IMR-90 (cell line): ENCODE measurements around the gene TEX38. TPM values are rescaled to one million over a fixed set of nuclear protein-coding genes. Genes with fewer than 3 reads are reported as not detected.

ENCODE experiments used
- ATAC-seq: fragments of 200-7000 bp; cut with Tn5 transposase; 2 replicates; pipeline ENCODE4 v1.9.1; 2020; ENCODE audit warnings: low read depth, mild to moderate bottlenecking, moderate library complexity
- BruUV-seq: library from RNA; stranded (reverse); fragments of 400-500 nt; replicated peaks from 2 replicates; lab custom pipeline; 2021; lab: Mats Ljungman, UMichigan
- CTCF ChIA-PET: fragments of 300-600 bp; formaldehyde crosslinking; extraction: SDS; loops from one replicate; lab custom pipeline; 2021; ENCODE audit warnings: antibody characterized with exemption; lab: Yijun Ruan, JAX
- POLR2A ChIA-PET: fragments of 300-600 bp; sonication (Branson Sonifier 250); formaldehyde crosslinking; loops from one replicate; lab custom pipeline; 2022; ENCODE audit warnings: antibody characterized with exemption; ENCODE audit not compliant: unreplicated experiment; lab: Charles Lee
- DNase-seq: peaks from one replicate; pipeline ENCODE4 v3.0.0; 2013
- H2AFZ ChIP-seq: replicated peaks from 2 replicates; pipeline ENCODE3; 2013; ENCODE audit warnings: low read length, mild to moderate bottlenecking; ENCODE audit not compliant: poor library complexity
- H2AK5ac ChIP-seq: 2 replicates; pipeline ENCODE4 v1.6.1; 2013; ENCODE audit warnings: low read depth, low read length, inconsistent platforms
- H2AK9ac ChIP-seq: replicated peaks from 2 replicates; pipeline ENCODE3; 2013; ENCODE audit warnings: mild to moderate bottlenecking, low read depth, low read length, moderate library complexity; ENCODE audit not compliant: poor library complexity
- H2BK120ac ChIP-seq: 2 replicates; pipeline ENCODE4 v1.6.1; 2013; ENCODE audit warnings: low read depth, low read length, inconsistent platforms
- H2BK15ac ChIP-seq: 3 replicates; pipeline ENCODE4 v1.6.1; 2013; ENCODE audit warnings: low read depth, low read length, inconsistent platforms
- H2BK20ac ChIP-seq: 2 replicates; pipeline ENCODE4 v1.6.1; 2013; ENCODE audit warnings: low read depth, mild to moderate bottlenecking, inconsistent platforms, low read length, moderate library complexity
- H2BK5ac ChIP-seq: 2 replicates; pipeline ENCODE4 v1.6.1; 2013; ENCODE audit warnings: mild to moderate bottlenecking, low read depth, low read length, inconsistent platforms; ENCODE audit not compliant: poor library complexity, severe bottlenecking
- H3K14ac ChIP-seq: replicated peaks from 2 replicates; pipeline ENCODE4 v1.6.1; 2013; ENCODE audit warnings: low read depth, low read length, inconsistent platforms
- H3K18ac ChIP-seq: 2 replicates; pipeline ENCODE4 v1.6.1; 2013; ENCODE audit warnings: low read depth, low read length, control low read depth
- H3K23ac ChIP-seq: 2 replicates; pipeline ENCODE4 v1.6.1; 2013; ENCODE audit warnings: low read depth, low read length, inconsistent platforms
- H3K27ac ChIP-seq: 2 replicates; pipeline ENCODE4 v1.5.1; 2013; ENCODE audit warnings: mild to moderate bottlenecking, control low read depth, low read length; ENCODE audit not compliant: insufficient read depth
- H3K27me3 ChIP-seq: 2 replicates; pipeline ENCODE4 v1.6.1; 2013; ENCODE audit warnings: low read length; ENCODE audit not compliant: control insufficient read depth, insufficient read depth
- H3K36me3 ChIP-seq: 2 replicates; pipeline ENCODE4 v1.6.1; 2013; ENCODE audit warnings: low read length, mixed read lengths; ENCODE audit not compliant: control insufficient read depth, insufficient read depth
- H3K4ac ChIP-seq: 2 replicates; pipeline ENCODE4 v1.6.1; 2013; ENCODE audit warnings: low read depth, low read length, inconsistent platforms
- H3K4me1 ChIP-seq: 2 replicates; pipeline ENCODE4 v1.6.1; 2013; ENCODE audit warnings: low read length, mixed read lengths; ENCODE audit not compliant: control insufficient read depth, insufficient read depth
- H3K4me2 ChIP-seq: 2 replicates; pipeline ENCODE4 v1.6.1; 2013; ENCODE audit warnings: low read depth, mild to moderate bottlenecking, control low read depth, low read length, moderate library complexity
- H3K4me3 ChIP-seq: 2 replicates; pipeline ENCODE4 v1.5.1; 2013; ENCODE audit warnings: low read depth, mild to moderate bottlenecking, control low read depth, low read length, moderate library complexity; ENCODE audit not compliant: insufficient read depth
- H3K56ac ChIP-seq: 2 replicates; pipeline ENCODE4 v1.6.1; 2013; ENCODE audit warnings: low read length, inconsistent platforms; ENCODE audit not compliant: insufficient read depth; ENCODE audit errors: extremely low read depth
- H3K79me1 ChIP-seq, 2 experiments: 2 replicates each; pipeline ENCODE4 v1.6.1; 2013; ENCODE audit warnings: low read length in 2 of 2, inconsistent platforms in 1 of 2, low read depth in 1 of 2
- H3K9ac ChIP-seq: 2 replicates; pipeline ENCODE4 v1.6.1; 2013; ENCODE audit warnings: low read depth, low read length, control low read depth
- H3K9me1 ChIP-seq: 2 replicates; pipeline ENCODE4 v1.6.1; 2013; ENCODE audit warnings: low read length, inconsistent platforms; ENCODE audit not compliant: insufficient read depth
- H3K9me3 ChIP-seq: 2 replicates; pipeline ENCODE4 v1.6.1; 2013; ENCODE audit warnings: low read length; ENCODE audit not compliant: control insufficient read depth, insufficient read depth
- H4K20me1 ChIP-seq: 2 replicates; pipeline ENCODE4 v1.6.1; 2013; ENCODE audit warnings: low read length, inconsistent platforms; ENCODE audit not compliant: insufficient read depth
- H4K5ac ChIP-seq: 2 replicates; pipeline ENCODE4 v1.6.1; 2013; ENCODE audit warnings: mild to moderate bottlenecking, low read depth, low read length, control low read depth
- H4K8ac ChIP-seq, 2 experiments: 2 replicates each; pipeline ENCODE4 v1.6.1; 2013; ENCODE audit warnings: low read depth in 2 of 2, low read length in 2 of 2, control low read depth in 1 of 2, inconsistent platforms in 1 of 2
- H4K91ac ChIP-seq: 2 replicates; pipeline ENCODE4 v1.6.1; 2013; ENCODE audit warnings: low read depth, low read length, inconsistent platforms; ENCODE audit not compliant: insufficient read depth
- BHLHE40 ChIP-seq: fragments of 150-350 bp; IDR thresholded peaks from 2 replicates; pipeline ENCODE4 v1.6.1; 2016; ENCODE audit warnings: mild to moderate bottlenecking, low read depth, low read length
- CEBPB ChIP-seq: IDR thresholded peaks from 2 replicates; pipeline ENCODE4 v1.6.1; 2012; ENCODE audit warnings: low read depth, low read length, improper control_type of control experiment
- CHD1 ChIP-seq: IDR thresholded peaks from 2 replicates; pipeline ENCODE4 v1.6.1; 2012; ENCODE audit warnings: low read depth, low read length, improper control_type of control experiment
- CTCF ChIP-seq: conservative IDR thresholded peaks from 2 replicates; pipeline ENCODE4 v1.5.1; 2012; ENCODE audit warnings: mild to moderate bottlenecking, low read depth, low read length, improper control_type of control experiment
- ELK1 ChIP-seq: fragments of 150-350 bp; IDR thresholded peaks from 2 replicates; pipeline ENCODE4 v1.6.1; 2016; ENCODE audit warnings: low read depth, mild to moderate bottlenecking, low read length, moderate library complexity, borderline replicate concordance
- FOS ChIP-seq: fragments of 150-350 bp; IDR thresholded peaks from 2 replicates; pipeline ENCODE4 v1.6.1; 2016; ENCODE audit warnings: low read depth, low read length
- MAFK ChIP-seq: IDR thresholded peaks from 2 replicates; pipeline ENCODE4 v1.6.1; 2012; ENCODE audit warnings: low read depth, low read length, improper control_type of control experiment
- MAZ ChIP-seq: IDR thresholded peaks from 2 replicates; pipeline ENCODE4 v1.6.1; 2012; ENCODE audit warnings: low read depth, mild to moderate bottlenecking, low read length, improper control_type of control experiment, moderate library complexity, borderline replicate concordance
- MXI1 ChIP-seq: IDR thresholded peaks from 2 replicates; pipeline ENCODE4 v1.6.1; 2012; ENCODE audit warnings: low read depth, mild to moderate bottlenecking, low read length, moderate library complexity, borderline replicate concordance
- NFE2L2 ChIP-seq: fragments of 150-350 bp; IDR thresholded peaks from 2 replicates; pipeline ENCODE4 v1.6.1; 2016; ENCODE audit warnings: low read depth, mild to moderate bottlenecking, low read length
- POLR2A ChIP-seq: IDR thresholded peaks from 2 replicates; pipeline ENCODE4 v1.6.1; 2012; ENCODE audit warnings: mild to moderate bottlenecking, low read depth, low read length
- RAD21 ChIP-seq: IDR thresholded peaks from 2 replicates; pipeline ENCODE4 v1.6.1; 2012; ENCODE audit warnings: low read length, improper control_type of control experiment
- RCOR1 ChIP-seq: IDR thresholded peaks from 2 replicates; pipeline ENCODE4 v1.6.1; 2012; ENCODE audit warnings: mild to moderate bottlenecking, low read length, improper control_type of control experiment; ENCODE audit not compliant: insufficient replicate concordance
- RFX5 ChIP-seq: IDR thresholded peaks from 2 replicates; pipeline ENCODE4 v1.8.0; 2012; ENCODE audit warnings: low read depth, mild to moderate bottlenecking, low read length, moderate library complexity
- SMC3 ChIP-seq: fragments of 150-350 bp; IDR thresholded peaks from 2 replicates; pipeline ENCODE4 v1.6.1; 2016; ENCODE audit warnings: low read depth, mild to moderate bottlenecking, antibody characterized with exemption, low read length, moderate library complexity
- USF2 ChIP-seq: fragments of 150-350 bp; IDR thresholded peaks from 2 replicates; pipeline ENCODE4 v1.6.1; 2017; ENCODE audit warnings: mild to moderate bottlenecking, antibody characterized with exemption, low read length, low read depth
- WGBS, 2 experiments: methylation state at CpG; one replicate each; pipeline versions ENCODE4 v1.1.5 to v1.1.7; 2013; ENCODE audit warnings: missing lambda C conversion rate in 2 of 2; ENCODE audit not compliant: insufficient read length in 1 of 2; ENCODE audit errors: extremely low coverage in 2 of 2; 5-methylcytosine and 5-hydroxymethylcytosine counted together
- dilution Hi-C: fragments of 300-500 bp; cut with HindIII; formaldehyde crosslinking; loops from one replicate; pipeline ENCODE4 v1.14.3; 2018; ENCODE audit warnings: low sequenced_read_pairs; ENCODE audit not compliant: unreplicated experiment
- in situ Hi-C: fragments of 300-500 bp; cut with MboI; formaldehyde crosslinking; loops from 3 replicates; pipeline ENCODE4 v1.14.3; 2019; ENCODE audit warnings: low sequenced_read_pairs, inconsistent platforms, mixed read lengths
- intact Hi-C: fragments of 100-400 bp; cut with micrococcal nuclease; formaldehyde crosslinking; loops from 2 replicates; pipeline ENCODE4 v1.10.0; 2022
- polyA plus RNA-seq, 3 experiments: library from polyadenylated mRNA; depleted of rRNA; stranded (reverse); fragments of >200 nt; gene quantifications; 2 replicates each; pipeline ENCODE4 v1.2.3, GENCODE V29; 2012; ENCODE audit warnings: low replicate concordance in 1 of 3
- total RNA-seq: library from RNA; depleted of rRNA; stranded (reverse); fragments of >200 nt; gene quantifications from 2 replicates; pipeline ENCODE4 v1.2.3, GENCODE V29; 2012

Gene TEX38
- total and polyA plus RNA-seq, 2 of the 4 experiments (the other 2 are of a cell fraction) = not detected

- 0 out of 2 replicates have a peak, but pooled peaks cover 4% of the 10 kb centered on the region for H3K4me1 ChIP-seq
- no peak overlapping the region for H2BK20ac ChIP-seq
- ChIA-PET CTCF (interaction anchor here (0.6 kb wide), 1 partner anchor 118 kb away, joined by 4 read pairs; no protein-coding TSS in a partner anchor), POLR2A (no interaction called here)
- no peak overlapping the region for H2BK5ac ChIP-seq
- H3K9me3 ChIP-seq = no peaks in the 10 kb centered on the region
- no CpG with 5 or more reads among the region's 2 CpGs for WGBS, 2 experiments
- intact Hi-C loops (no loop called here), in situ Hi-C loops (no loop called here), dilution Hi-C loops (no loop called here)
- H4K5ac ChIP-seq = no peak overlapping the region
- no peak overlapping the region for H2BK120ac ChIP-seq
- H4K91ac ChIP-seq = no peak overlapping the region
- no peak overlapping the region for H2AK9ac ChIP-seq
- no peak overlapping the region for H4K8ac ChIP-seq
- H3K9me1 ChIP-seq = peaks cover 4% of the 10 kb centered on the region; the same call in 1 of the 2 replicates
- BruUV-seq = no TSS peak
- no peak overlapping the region for H3K9ac ChIP-seq
- no peak overlapping the region for H3K27ac ChIP-seq
- no peak overlapping the region for H2AFZ ChIP-seq
- no peaks in the 10 kb centered on the region for H3K27me3 ChIP-seq
- ATAC-seq = no peak
- H3K18ac ChIP-seq = no peak overlapping the region
- H3K4me2 ChIP-seq = no peak overlapping the region
- TF ChIP-seq RFX5 (no peak), BHLHE40 (no peak), RAD21 (no peak), FOS (no peak), CEBPB (no peak), ELK1 (no peak), POLR2A (no peak), RCOR1 (no peak), SMC3 (no peak), NFE2L2 (no peak), CTCF (no peak), CHD1 (no peak), MXI1 (no peak), USF2 (no peak), MAFK (no peak), MAZ (no peak)
- H3K36me3 ChIP-seq = peaks cover 39% of the 10 kb centered on the region
- H3K14ac ChIP-seq = no peak overlapping the region
- H2BK15ac ChIP-seq = no peak overlapping the region
- no peaks in the 10 kb centered on the region for H4K20me1 ChIP-seq
- peaks cover 10 to 19% of the 10 kb centered on the region in 2 experiments; a peak in 3 of 4 replicates for H3K79me1 ChIP-seq
- H3K4ac ChIP-seq = no peak overlapping the region
- DNase-seq = no peak
- H2AK5ac ChIP-seq = no peak overlapping the region
- no peak overlapping the region for H3K23ac ChIP-seq
- no peak overlapping the region for H3K56ac ChIP-seq
- no peak overlapping the region for H3K4me3 ChIP-seq
These were observed 19.3 kb downstream of the TEX38 start for GRCh38 chr1:46690931-46691421.
